Measurements from ENCODE around the gene GGT6. TPM values are rescaled to one million over a fixed set of nuclear protein-coding genes. Genes with fewer than 3 reads are reported as not detected.
"Not testable (repeated sequence)": the region's sequence is repeated elsewhere in the genome, so short reads cannot be mapped to it uniquely, and the experiment has no call there.

Gene GGT6
- total and polyA plus RNA-seq, 4 donors: 0.15 TPM; not detected in 3

DNA sequence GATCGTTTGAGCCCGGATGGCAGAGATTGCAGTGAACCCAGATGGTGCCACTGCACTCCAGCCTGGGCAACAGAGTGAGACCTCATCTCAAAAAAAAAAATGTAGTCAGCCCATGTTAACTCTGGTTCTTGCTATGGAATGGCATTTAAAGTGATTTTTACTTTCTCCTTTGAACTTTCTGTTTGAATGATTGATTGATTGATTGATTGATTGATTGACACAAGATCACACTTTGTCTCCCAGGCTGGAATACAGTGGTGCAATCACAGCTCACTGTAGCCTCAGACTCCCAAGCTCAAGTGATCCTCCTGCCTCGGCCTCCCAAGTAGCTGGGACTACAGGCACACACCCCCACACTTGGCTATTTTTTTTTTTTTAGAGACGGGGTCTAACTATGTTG is 40.9 kb upstream of the GGT6 start:
- H3K36me3 ChIP-seq (ENCODE audit: control insufficient read depth, insufficient read depth, low read length): peaks cover 21% of the 10 kb centered on the region
- WGBS (ENCODE audit: insufficient coverage): 75% methylated on average over 2 of the region's 4 CpGs
- DNase-seq (ENCODE audit: low read depth in 4 of 6, low spot score in 6 of 6): no peak
- no peak overlapping the region for H3K27ac ChIP-seq (ENCODE audit: low read depth, low read length)
- H3K27me3 ChIP-seq (ENCODE audit: control insufficient read depth, insufficient read depth, low read length): no peaks in the 10 kb centered on the region
- peaks cover 45% of the 10 kb centered on the region for H3K4me1 ChIP-seq (ENCODE audit: control insufficient read depth, insufficient read depth, low read length)
- no peak overlapping the region for H3K4me3 ChIP-seq (ENCODE audit: low read depth, low read length)
- no peaks in the 10 kb centered on the region for H3K9me3 ChIP-seq (ENCODE audit: control insufficient read depth, insufficient read depth, low read length)

DNA sequence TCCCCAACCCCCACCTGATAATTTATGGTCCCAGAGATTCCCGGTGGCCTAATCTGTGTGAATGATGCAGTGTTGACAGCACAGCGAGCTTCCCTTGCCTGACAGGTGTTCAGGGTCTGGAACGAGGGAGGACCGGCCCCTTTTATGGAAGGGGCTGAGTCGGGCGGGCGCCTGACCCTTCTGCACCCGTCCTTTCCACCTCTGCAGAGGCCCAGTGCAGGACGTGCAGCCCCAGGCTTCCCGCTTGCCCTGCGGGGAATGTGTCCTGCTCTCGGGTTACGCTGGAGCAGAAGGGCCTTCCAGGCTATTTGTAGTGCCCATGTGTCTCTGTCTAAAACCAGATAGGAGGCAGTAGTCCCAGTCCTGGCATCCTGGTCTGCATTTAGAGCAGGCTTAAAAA is 40.2 kb upstream of the GGT6 start:
- WGBS (ENCODE audit: insufficient coverage): 46% methylated on average over 12 of the region's 13 CpGs
- Histone ChIP-seq H3K27ac (ENCODE audit: low read depth, low read length) (no peak overlapping the region), H3K36me3 (ENCODE audit: control insufficient read depth, insufficient read depth, low read length) (peaks cover 22% of the 10 kb centered on the region), H3K4me3 (ENCODE audit: low read depth, low read length) (no peak overlapping the region), H3K9me3 (ENCODE audit: control insufficient read depth, insufficient read depth, low read length) (no peaks in the 10 kb centered on the region), H3K4me1 (ENCODE audit: control insufficient read depth, insufficient read depth, low read length) (peaks cover 40% of the 10 kb centered on the region), H3K27me3 (ENCODE audit: control insufficient read depth, insufficient read depth, low read length) (no peaks in the 10 kb centered on the region)
- DNase-seq (ENCODE audit: low read depth in 4 of 6, low spot score in 6 of 6): no peak

DNA sequence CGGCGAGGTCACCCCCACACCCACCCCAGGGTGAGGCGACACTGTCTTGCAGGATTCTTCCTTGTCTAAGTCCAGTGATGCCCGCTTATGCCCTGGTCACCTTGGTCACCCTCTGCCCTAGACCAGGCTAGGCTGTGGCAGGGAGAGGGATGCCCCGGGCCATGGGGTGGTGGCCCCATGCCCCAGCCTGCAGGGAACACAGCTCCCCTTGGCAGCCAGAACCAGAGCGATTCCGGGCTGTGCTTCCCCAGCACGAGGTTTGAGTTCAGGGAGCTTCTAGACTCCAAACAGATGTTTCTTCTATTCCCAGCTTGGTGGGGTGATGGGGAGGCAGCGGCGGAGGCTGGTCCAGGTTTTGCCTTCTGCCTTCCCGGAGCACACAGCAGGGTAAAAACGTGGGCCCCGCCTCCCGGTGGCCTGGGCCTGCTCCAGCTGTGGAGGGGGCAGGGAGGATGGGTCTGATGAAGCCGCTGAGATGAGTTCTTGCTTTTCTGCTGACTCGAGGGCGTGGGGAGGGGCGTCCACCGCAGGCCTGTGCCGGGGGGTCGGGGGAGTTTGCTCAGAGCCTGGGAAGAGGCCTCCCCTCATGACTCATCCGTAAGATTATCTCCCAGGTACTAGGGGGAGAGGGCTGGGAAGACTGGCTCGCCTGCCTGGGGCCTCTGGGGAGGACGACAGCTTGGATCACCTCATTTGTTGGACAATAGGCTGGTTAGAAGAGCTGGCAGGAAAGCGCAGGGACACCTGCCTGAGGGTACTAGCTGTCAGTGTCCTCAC is 39.3 kb upstream of the GGT6 start:
- Histone ChIP-seq H3K4me1 (ENCODE audit: control insufficient read depth, insufficient read depth, low read length) (peaks cover 45% of the 10 kb centered on the region), H3K4me3 (ENCODE audit: low read depth, low read length) (no peak overlapping the region), H3K36me3 (ENCODE audit: control insufficient read depth, insufficient read depth, low read length) (peaks cover 27% of the 10 kb centered on the region), H3K27me3 (ENCODE audit: control insufficient read depth, insufficient read depth, low read length) (no peaks in the 10 kb centered on the region), H3K27ac (ENCODE audit: low read depth, low read length) (peak overlapping the region; percentile 3), H3K9me3 (ENCODE audit: control insufficient read depth, insufficient read depth, low read length) (no peaks in the 10 kb centered on the region)
- peak in 2 of 6 donors; percentile 39 to 58 for DNase-seq (ENCODE audit: low read depth in 4 of 6, low spot score in 6 of 6)
- 36% methylated on average over 19 of the region's 25 CpGs for WGBS (ENCODE audit: insufficient coverage)

DNA sequence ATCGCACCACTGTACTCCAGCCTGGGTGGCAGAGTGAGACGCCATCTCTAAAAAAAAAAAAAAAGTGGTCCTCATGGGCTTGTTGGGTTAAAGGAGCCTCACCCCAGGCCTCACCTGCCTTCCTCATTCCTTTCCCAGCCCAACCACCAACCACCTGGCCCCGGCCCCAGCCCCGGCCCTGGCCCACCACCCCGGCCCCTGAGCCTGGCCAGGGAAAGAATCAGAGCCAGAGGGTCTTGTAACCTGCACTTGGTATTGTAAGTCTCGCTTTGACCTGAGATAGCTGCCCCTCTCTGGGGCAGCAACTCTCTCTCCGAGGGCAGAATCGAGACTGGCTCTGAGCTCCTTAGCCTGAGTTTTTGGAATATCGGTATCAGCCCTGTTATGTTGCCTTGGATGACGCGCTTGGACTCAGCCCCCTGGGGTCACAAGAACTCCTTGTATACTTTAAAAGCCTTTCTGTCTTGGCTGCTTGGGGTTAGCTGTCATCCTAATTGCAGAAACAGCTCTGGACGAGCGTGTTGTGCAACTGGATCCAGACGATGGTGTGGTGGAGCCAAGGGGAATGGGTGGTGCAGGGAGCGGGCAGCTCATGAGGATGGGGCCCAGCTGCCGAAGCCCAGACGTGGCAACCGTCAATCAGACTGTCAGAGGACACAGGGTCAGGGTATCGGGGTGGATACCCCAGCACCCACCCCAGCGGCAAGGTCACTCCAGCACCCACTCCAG is 38.6 kb upstream of the GGT6 start:
- no peak overlapping the region for H3K27ac ChIP-seq (ENCODE audit: low read depth, low read length)
- peaks cover 27% of the 10 kb centered on the region for H3K36me3 ChIP-seq (ENCODE audit: control insufficient read depth, insufficient read depth, low read length)
- WGBS (ENCODE audit: insufficient coverage): 73% methylated on average over 16 of the region's 20 CpGs
- no peaks in the 10 kb centered on the region for H3K27me3 ChIP-seq (ENCODE audit: control insufficient read depth, insufficient read depth, low read length)
- no peak for DNase-seq (ENCODE audit: low read depth in 4 of 6, low spot score in 6 of 6)
- no peak overlapping the region for H3K4me3 ChIP-seq (ENCODE audit: low read depth, low read length)
- H3K9me3 ChIP-seq (ENCODE audit: control insufficient read depth, insufficient read depth, low read length): no peaks in the 10 kb centered on the region
- H3K4me1 ChIP-seq (ENCODE audit: control insufficient read depth, insufficient read depth, low read length): peaks cover 41% of the 10 kb centered on the region

DNA sequence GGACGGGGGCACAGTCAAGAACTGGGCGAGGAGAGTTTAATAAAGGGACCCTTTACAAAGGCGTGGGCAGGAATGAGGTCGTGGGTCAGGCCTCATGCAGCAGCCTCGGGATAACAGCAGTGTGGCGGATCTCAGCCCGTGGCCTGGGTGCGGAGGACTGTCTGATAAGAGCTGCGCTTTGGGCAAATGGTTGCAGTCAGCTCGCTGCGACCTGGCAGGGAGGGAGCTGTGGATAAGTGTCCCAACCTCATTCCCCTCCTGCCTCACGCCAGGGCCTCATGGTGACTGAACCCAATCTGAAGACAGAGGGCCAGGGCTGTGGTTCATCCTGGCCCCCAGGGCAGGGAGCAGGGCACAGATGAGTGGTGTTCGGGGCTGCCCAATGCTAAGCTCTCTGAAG is 37.6 kb upstream of the GGT6 start:
- Histone ChIP-seq H3K36me3 (ENCODE audit: control insufficient read depth, insufficient read depth, low read length) (peaks cover 30% of the 10 kb centered on the region), H3K27me3 (ENCODE audit: control insufficient read depth, insufficient read depth, low read length) (no peaks in the 10 kb centered on the region), H3K4me3 (ENCODE audit: low read depth, low read length) (no peak overlapping the region), H3K9me3 (ENCODE audit: control insufficient read depth, insufficient read depth, low read length) (no peaks in the 10 kb centered on the region), H3K4me1 (ENCODE audit: control insufficient read depth, insufficient read depth, low read length) (peaks cover 46% of the 10 kb centered on the region), H3K27ac (ENCODE audit: low read depth, low read length) (no peak overlapping the region)
- 70% methylated on average over 13 of the region's 13 CpGs for WGBS (ENCODE audit: insufficient coverage)
- DNase-seq (ENCODE audit: low read depth in 4 of 6, low spot score in 6 of 6): no peak

DNA sequence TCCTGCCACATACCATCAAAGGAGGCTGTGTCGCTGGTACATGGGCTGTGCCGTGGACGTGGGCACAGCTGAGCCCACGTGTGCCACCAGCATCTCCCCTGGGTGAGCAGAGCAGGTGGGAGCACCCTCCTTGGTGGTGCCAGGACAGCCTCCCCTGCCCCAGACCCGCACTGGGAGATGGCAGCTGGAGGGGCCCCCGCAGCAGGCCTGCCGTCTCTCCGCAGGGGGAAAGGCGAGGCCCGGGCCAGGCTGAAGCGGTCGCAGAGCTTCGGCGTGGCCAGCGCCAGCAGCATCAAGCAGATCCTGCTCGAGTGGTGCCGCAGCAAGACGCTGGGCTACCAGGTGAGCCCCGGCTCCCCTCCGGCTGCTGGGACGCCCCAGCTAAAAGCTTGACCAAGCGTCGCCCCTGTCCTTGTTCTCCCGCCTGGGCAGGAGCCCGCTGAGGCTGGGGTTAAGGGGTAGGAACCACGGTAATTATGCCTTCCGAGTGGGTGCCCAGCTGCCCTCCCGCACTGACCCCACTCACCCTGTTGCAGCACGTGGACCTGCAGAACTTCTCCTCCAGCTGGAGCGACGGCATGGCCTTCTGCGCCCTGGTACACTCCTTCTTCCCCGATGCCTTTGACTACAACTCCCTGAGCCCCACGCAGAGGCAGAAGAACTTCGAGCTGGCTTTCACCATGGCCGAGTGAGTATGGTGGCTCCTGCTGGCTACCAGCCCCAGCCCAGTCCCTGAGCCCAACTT is 36.4 kb upstream of the GGT6 start:
- Histone ChIP-seq H3K36me3 (ENCODE audit: control insufficient read depth, insufficient read depth, low read length) (peaks cover 34% of the 10 kb centered on the region), H3K9me3 (ENCODE audit: control insufficient read depth, insufficient read depth, low read length) (no peaks in the 10 kb centered on the region), H3K27ac (ENCODE audit: low read depth, low read length) (no peak overlapping the region), H3K4me3 (ENCODE audit: low read depth, low read length) (no peak overlapping the region), H3K4me1 (ENCODE audit: control insufficient read depth, insufficient read depth, low read length) (peaks cover 50% of the 10 kb centered on the region), H3K27me3 (ENCODE audit: control insufficient read depth, insufficient read depth, low read length) (no peaks in the 10 kb centered on the region)
- no peak for DNase-seq (ENCODE audit: low read depth in 4 of 6, low spot score in 6 of 6)
- 90% methylated on average over 36 of the region's 36 CpGs for WGBS (ENCODE audit: insufficient coverage)

DNA sequence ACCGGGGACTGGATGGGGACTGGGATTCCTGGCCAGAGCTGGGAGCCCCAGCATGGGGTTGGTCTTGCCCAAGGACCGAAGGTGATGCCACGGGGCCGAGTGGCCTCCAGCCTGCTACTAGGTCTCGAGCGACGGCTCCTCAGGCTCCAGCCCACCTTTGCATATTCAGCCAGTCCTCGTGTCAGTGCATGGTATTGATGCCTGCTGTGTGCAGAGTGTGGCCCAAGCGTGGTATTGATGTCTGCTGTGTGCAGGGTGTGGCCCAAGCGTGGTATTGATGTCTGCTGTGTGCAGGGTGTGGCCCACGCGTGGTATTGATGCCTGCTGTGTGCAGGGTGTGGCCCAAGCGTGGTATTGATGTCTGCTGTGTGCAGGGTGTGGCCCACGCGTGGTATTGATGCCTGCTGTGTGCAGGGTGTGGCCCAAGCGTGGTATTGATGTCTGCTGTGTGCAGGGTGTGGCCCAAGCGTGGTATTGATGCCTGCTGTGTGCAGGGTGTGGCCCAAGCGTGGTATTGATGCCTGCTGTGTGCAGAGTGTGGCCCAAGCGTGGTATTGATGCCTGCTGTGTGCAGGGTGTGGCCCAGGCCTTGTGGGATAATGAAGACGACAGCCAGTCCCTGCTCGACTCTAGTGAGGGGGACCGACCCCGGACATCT is 35.4 kb upstream of the GGT6 start:
- H3K4me3 ChIP-seq (ENCODE audit: low read depth, low read length); H3K27ac ChIP-seq (ENCODE audit: low read depth, low read length); DNase-seq (ENCODE audit: low read depth in 4 of 6, low spot score in 6 of 6); H3K27me3 ChIP-seq (ENCODE audit: control insufficient read depth, insufficient read depth, low read length); H3K9me3 ChIP-seq (ENCODE audit: control insufficient read depth, insufficient read depth, low read length): not testable (repeated sequence)
- Histone ChIP-seq H3K36me3 (ENCODE audit: control insufficient read depth, insufficient read depth, low read length) (peaks cover 34% of the 10 kb centered on the region), H3K4me1 (ENCODE audit: control insufficient read depth, insufficient read depth, low read length) (peaks cover 54% of the 10 kb centered on the region)
- 91% methylated on average over 14 of the region's 23 CpGs for WGBS (ENCODE audit: insufficient coverage)

DNA sequence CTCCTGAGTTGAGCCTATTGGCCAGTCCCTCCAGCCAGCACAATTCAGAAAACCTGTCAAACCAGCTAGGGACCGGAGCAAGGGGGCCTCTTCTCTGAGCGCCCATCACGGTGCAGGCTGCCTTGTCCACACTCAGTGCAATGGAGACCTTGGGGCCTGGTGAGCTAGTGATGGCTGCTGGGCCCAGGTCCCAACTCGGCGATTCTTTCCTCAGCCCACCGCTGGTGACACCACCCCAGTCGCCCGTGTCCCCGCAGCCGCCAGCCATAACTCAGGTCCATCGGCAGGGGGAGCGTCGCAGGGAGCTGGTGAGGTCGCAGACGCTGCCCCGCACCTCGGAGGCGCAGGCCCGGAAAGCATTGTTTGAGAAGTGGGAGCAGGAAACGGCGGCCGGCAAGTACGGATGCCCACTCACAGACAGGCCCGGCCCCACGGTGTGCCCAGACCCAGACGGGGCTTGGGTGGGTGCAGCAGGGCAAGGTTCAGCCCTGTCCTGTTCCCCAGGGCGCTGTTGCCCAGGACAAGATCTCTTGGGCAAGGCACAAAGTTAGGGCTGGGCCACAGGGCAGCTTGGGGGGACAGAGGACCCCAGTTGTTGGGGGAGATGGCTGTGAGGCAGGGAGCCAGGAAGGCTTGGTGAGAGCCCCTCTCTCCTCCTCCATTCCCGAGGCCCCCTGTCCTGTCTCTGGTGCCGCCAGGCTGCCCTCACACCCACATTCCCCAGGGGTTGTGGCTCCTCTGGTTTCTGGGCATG is 34.7 kb upstream of the GGT6 start:
- 27% methylated on average over 26 of the region's 29 CpGs for WGBS (ENCODE audit: insufficient coverage)

DNA sequence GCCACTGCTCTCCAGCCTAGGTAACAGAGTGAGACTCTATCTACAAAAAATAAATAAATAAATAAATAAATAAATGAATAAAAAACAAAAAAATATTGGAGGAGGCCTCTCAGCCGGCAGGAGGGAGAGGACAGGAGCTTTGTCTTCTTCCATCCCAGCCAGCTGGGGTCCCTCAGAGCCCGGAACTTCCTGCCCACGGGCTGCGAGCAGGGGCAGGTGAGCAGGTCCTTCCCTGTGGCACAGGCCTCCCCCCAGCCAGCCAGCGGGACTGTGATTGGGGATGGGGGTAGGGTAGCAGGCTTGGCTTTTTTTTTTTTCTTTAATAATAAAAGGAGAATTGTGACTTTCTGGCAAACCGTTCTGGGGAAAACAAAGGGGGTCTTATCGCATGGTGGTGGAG is 34.0 kb upstream of the GGT6 start:
- peaks cover 28% of the 10 kb centered on the region for H3K36me3 ChIP-seq (ENCODE audit: control insufficient read depth, insufficient read depth, low read length)
- H3K27me3 ChIP-seq (ENCODE audit: control insufficient read depth, insufficient read depth, low read length): no peaks in the 10 kb centered on the region
- DNase-seq (ENCODE audit: low read depth in 4 of 6, low spot score in 6 of 6): no peak
- H3K27ac ChIP-seq (ENCODE audit: low read depth, low read length): no peak overlapping the region
- H3K9me3 ChIP-seq (ENCODE audit: control insufficient read depth, insufficient read depth, low read length): no peaks in the 10 kb centered on the region
- H3K4me3 ChIP-seq (ENCODE audit: low read depth, low read length): no peak overlapping the region
- H3K4me1 ChIP-seq (ENCODE audit: control insufficient read depth, insufficient read depth, low read length): peaks cover 41% of the 10 kb centered on the region
- WGBS (ENCODE audit: insufficient coverage): 100% methylated on average over 2 of the region's 7 CpGs

More for the DNA sequence above, 34.7 kb upstream of the GGT6 start:
- Histone ChIP-seq H3K27ac (ENCODE audit: low read depth, low read length) (no peak overlapping the region), H3K4me3 (ENCODE audit: low read depth, low read length) (no peak overlapping the region), H3K4me1 (ENCODE audit: control insufficient read depth, insufficient read depth, low read length) (peaks cover 48% of the 10 kb centered on the region), H3K36me3 (ENCODE audit: control insufficient read depth, insufficient read depth, low read length) (peaks cover 32% of the 10 kb centered on the region), H3K27me3 (ENCODE audit: control insufficient read depth, insufficient read depth, low read length) (no peaks in the 10 kb centered on the region), H3K9me3 (ENCODE audit: control insufficient read depth, insufficient read depth, low read length) (no peaks in the 10 kb centered on the region)
- DNase-seq (ENCODE audit: low read depth in 4 of 6, low spot score in 6 of 6): peak in 2 of 6 donors; percentile 28 to 40
